BJ (cell line): ENCODE results near the gene SBF1. TPM values are rescaled to one million over a fixed set of nuclear protein-coding genes. Genes with fewer than 3 reads are reported as not detected.

Experiments
- CTCF ChIA-PET: fragments of 350-600 bp; formaldehyde crosslinking; extraction: SDS; loops from one replicate; lab custom pipeline; 2021; ENCODE audit warnings: antibody characterized with exemption, inconsistent platforms; lab: Yijun Ruan, JAX
- POLR2A ChIA-PET: fragments of 300-600 bp; sonication (Branson Sonifier 250); formaldehyde crosslinking; extraction: SDS; loops from one replicate; lab custom pipeline; 2021; ENCODE audit warnings: antibody characterized with exemption; lab: Charles Lee
- DNase-seq: peaks from one replicate; pipeline ENCODE4 v3.0.0-alpha.2; 2011; ENCODE audit warnings: low read depth
- H3K27me3 ChIP-seq: 2 replicates; pipeline ENCODE4 v1.6.0; 2011; ENCODE audit warnings: low read length; ENCODE audit not compliant: control insufficient read depth, insufficient read depth
- H3K36me3 ChIP-seq: 2 replicates; pipeline ENCODE4 v1.5.1; 2011; ENCODE audit warnings: low read length; ENCODE audit not compliant: control insufficient read depth, insufficient read depth
- H3K4me3 ChIP-seq: 2 replicates; pipeline ENCODE4 v1.5.1; 2011; ENCODE audit warnings: low read depth, mild to moderate bottlenecking, control low read depth, low read length
- CTCF ChIP-seq: IDR thresholded peaks from 2 replicates; pipeline ENCODE4 v1.5.1; 2011; ENCODE audit warnings: low read depth, mild to moderate bottlenecking, control low read depth, inconsistent platforms, low read length, moderate library complexity; ENCODE audit not compliant: insufficient read depth
- polyA plus RNA-seq: library from polyadenylated mRNA; depleted of rRNA; stranded (reverse); fragments of >200 nt; gene quantifications from 2 replicates; pipeline ENCODE4 v1.2.3, GENCODE V29; 2011

Gene SBF1
- polyA plus RNA-seq, 1 experiment = 34.7 TPM

GRCh38 chr22:50481440-50482106 is 6.7 kb upstream of the SBF1 start, which contains the start of gene ADM2:
Gene ADM2, plus strand, starts transcription at chr22:50481543. Its CDS starts 305 bp downstream, at chr22:50481848.
- H3K27me3 ChIP-seq = peaks cover 8% of the 10 kb centered on the region; the same call in 1 of the 2 replicates
- H3K4me3 ChIP-seq = peak within 1 kb of the TSS; percentile 77
- no peak for TF ChIP-seq CTCF
- DNase-seq = no peak
- POLR2A ChIA-PET = interaction anchor here (0.6 kb wide), 1 partner anchor 78 kb away, joined by 6 read pairs; no protein-coding TSS in a partner anchor
- H3K36me3 ChIP-seq = peaks cover 8% of the 10 kb centered on the region; the same call in 1 of the 2 replicates
- CTCF ChIA-PET = interaction anchor here (1.3 kb wide), 1 partner anchor 15 kb away, joined by 3 read pairs; no protein-coding TSS in a partner anchor

DNA sequence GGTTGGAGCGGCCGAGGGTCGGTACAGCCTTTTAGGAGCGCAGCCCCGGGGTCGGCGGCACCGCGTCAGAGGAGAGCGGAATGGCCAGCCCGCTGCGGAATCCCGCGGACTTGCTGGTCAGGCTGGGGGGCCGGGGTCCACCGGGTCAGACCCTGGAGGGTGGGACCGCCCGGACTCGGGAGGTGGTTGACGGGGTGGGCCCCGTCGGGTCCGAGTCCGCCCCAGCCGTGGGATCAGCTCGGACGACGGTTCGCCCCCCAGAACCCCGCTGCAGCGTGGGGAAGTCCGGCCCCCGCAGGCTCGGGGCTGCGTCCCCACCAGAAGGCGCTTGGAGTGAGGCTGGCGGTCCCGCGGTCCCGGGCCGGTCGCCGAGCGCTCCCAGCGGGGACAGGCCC is 6.2 kb upstream of the SBF1 start:
- H3K4me3 ChIP-seq = peak overlapping the region; percentile 77
- peaks cover 8% of the 10 kb centered on the region; the same call in 1 of the 2 replicates for H3K27me3 ChIP-seq
- POLR2A ChIA-PET = interaction anchor here (0.6 kb wide), 1 partner anchor 177 kb away, joined by 3 read pairs; no protein-coding TSS in a partner anchor
- peaks cover 8% of the 10 kb centered on the region; the same call in 1 of the 2 replicates for H3K36me3 ChIP-seq
- TF ChIP-seq CTCF = no peak
- no peak for DNase-seq
- CTCF ChIA-PET = interaction anchor here (1.3 kb wide), 1 partner anchor 16 kb away, joined by 3 read pairs; no protein-coding TSS in a partner anchor

GRCh38 chr22:50479721-50480120 is 4.9 kb upstream of the SBF1 start:
- Histone ChIP-seq H3K27me3 (peaks cover 8% of the 10 kb centered on the region; the same call in 1 of the 2 replicates), H3K36me3 (peaks cover 8% of the 10 kb centered on the region; the same call in 1 of the 2 replicates), H3K4me3 (no peak overlapping the region)
- POLR2A ChIA-PET = no interaction called here
- TF ChIP-seq CTCF = no peak
- CTCF ChIA-PET = interaction anchor here (0.8 to 1.1 kb wide), 2 partner anchors 18 to 23 kb away, joined by 3 read pairs; no protein-coding TSS in a partner anchor
- no peak for DNase-seq

- ChIA-PET CTCF (interaction anchor here (0.9 to 1.7 kb wide), 2 partner anchors 20 to 34 kb away, joined by 3 to 5 read pairs; no protein-coding TSS in a partner anchor), POLR2A (no interaction called here)
- no peak for TF ChIP-seq CTCF
- no peak for DNase-seq
- peaks cover 8% of the 10 kb centered on the region; the same call in 1 of the 2 replicates for H3K27me3 ChIP-seq
- H3K4me3 ChIP-seq = no peak overlapping the region
- peaks cover 5% of the 10 kb centered on the region for H3K36me3 ChIP-seq
These were observed 3.1 kb upstream of the SBF1 start for GRCh38 chr22:50477923-50478322.

DNA sequence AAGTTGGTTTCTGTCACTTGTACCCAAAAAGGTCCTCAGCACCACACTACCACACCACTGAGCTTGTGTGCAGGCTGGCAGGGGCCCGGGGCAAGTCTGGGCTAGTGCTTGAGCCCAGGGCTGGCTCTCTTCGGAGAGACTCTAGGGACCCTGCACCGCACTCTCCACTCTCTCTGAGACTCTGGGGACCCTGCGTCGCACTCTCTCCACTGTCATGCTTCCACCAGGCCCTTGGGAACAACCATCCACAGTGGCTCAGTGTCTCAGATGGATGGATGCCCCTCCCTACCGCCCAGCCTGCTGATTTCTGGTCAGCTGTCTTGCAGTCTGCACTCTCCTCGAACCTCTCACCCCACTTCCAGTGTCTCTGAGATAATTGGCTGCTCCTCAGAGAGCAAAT is 2.0 kb upstream of the SBF1 start:
- no peak for TF ChIP-seq CTCF
- DNase-seq = no peak
- no peak overlapping the region for H3K4me3 ChIP-seq
- H3K27me3 ChIP-seq = peaks cover 8% of the 10 kb centered on the region; the same call in 1 of the 2 replicates
- POLR2A ChIA-PET = no interaction called here
- CTCF ChIA-PET = interaction anchor here (1.7 kb wide), 1 partner anchor 21 kb away, joined by 5 read pairs; no protein-coding TSS in a partner anchor
- H3K36me3 ChIP-seq = peaks cover 3% of the 10 kb centered on the region
